Natural killer cell (primary cell): ENCODE results near the gene NLK. TPM values are rescaled to one million over a fixed set of nuclear protein-coding genes. Genes with fewer than 3 reads are reported as not detected.

ENCODE experiments used
- ATAC-seq, 3 donors: fragments of 150-1000 bp in 2 of 3; fragments of 200-7000 bp in 1 of 3; cut with Tn5 transposase; 1 replicate in 1 of 3; 2 replicates in 2 of 3; pipeline ENCODE4 v1.10.0; 2021; ENCODE audit warnings: mild to moderate bottlenecking in 2 of 3, moderate library complexity in 2 of 3
- DNase-seq, 2 donors: peaks; one replicate each; pipeline versions ENCODE4 v3.0.0 to v3.0.0-alpha.2; 2013 to 2021; ENCODE audit warnings: mixed read lengths in 1 of 2
- H3K27ac ChIP-seq: one replicate; pipeline ENCODE4 v1.5.1; 2013; ENCODE audit warnings: mild to moderate bottlenecking, low read length
- H3K27me3 ChIP-seq: one replicate; pipeline ENCODE4 v1.6.1; 2013; ENCODE audit warnings: low read length; ENCODE audit not compliant: control insufficient read depth, insufficient read depth
- H3K36me3 ChIP-seq: one replicate; pipeline ENCODE4 v1.6.1; 2013; ENCODE audit warnings: low read length; ENCODE audit not compliant: control insufficient read depth, insufficient read depth
- H3K4me1 ChIP-seq: one replicate; pipeline ENCODE4 v1.6.1; 2013; ENCODE audit warnings: low read length; ENCODE audit not compliant: control insufficient read depth, insufficient read depth
- H3K4me3 ChIP-seq: one replicate; pipeline ENCODE4 v1.5.1; 2013; ENCODE audit warnings: low read length
- H3K9me3 ChIP-seq: one replicate; pipeline ENCODE4 v1.6.1; 2013; ENCODE audit warnings: low read length; ENCODE audit not compliant: control insufficient read depth, insufficient read depth
- H3K27ac Mint-ChIP-seq, 2 donors: one replicate each; pipeline ENCODE4 v1.8.0; 2022; ENCODE audit warnings: mild to moderate bottlenecking in 2 of 2, mixed read lengths in 2 of 2, moderate library complexity in 1 of 2
- H3K27me3 Mint-ChIP-seq, 2 donors: one replicate each; pipeline ENCODE4 v1.8.0; 2022; ENCODE audit warnings: low read depth in 2 of 2, mixed read lengths in 2 of 2
- H3K36me3 Mint-ChIP-seq: one replicate; pipeline ENCODE4 v1.8.0; 2022; ENCODE audit warnings: mixed read lengths
- H3K4me1 Mint-ChIP-seq, 2 donors: one replicate each; pipeline ENCODE4 v1.8.0; 2022; ENCODE audit warnings: mixed read lengths in 2 of 2
- H3K4me3 Mint-ChIP-seq: one replicate; pipeline ENCODE4 v1.8.0; 2022; ENCODE audit warnings: mild to moderate bottlenecking, moderate library complexity, mixed read lengths
- H3K9me3 Mint-ChIP-seq, 2 donors: one replicate each; pipeline ENCODE4 v1.8.0; 2022; ENCODE audit warnings: mixed read lengths in 2 of 2
- WGBS: methylation state at CpG from one replicate; pipeline ENCODE4 v1.1.7; 2013; ENCODE audit warnings: missing lambda C conversion rate; ENCODE audit not compliant: insufficient coverage; 5-methylcytosine and 5-hydroxymethylcytosine counted together
- intact Hi-C: fragments of 100-400 bp; cut with micrococcal nuclease; formaldehyde crosslinking; loops from one replicate; pipeline ENCODE4 v1.14.2; 2022
- total RNA-seq, 4 donors: library from RNA; stranded (reverse); fragments of 120-200 nt in 1 of 4; gene quantifications; one replicate each; pipeline versions ENCODE4 v1.2.3 to v1.2.4, GENCODE V29; 2013 to 2022
- TF ChIP-seq, protein P1 (sequence below): fragments of 200-600 bp; IDR thresholded peaks from one replicate; pipeline ENCODE4 v1.8.0; 2022; ENCODE audit warnings: antibody characterized with exemption

The NLK gene
- total RNA-seq, 3 donors from 2014 or later (not counting 1 experiment from before 2014, with no cell fraction given): 18.3 to 35.6 (median 20.8) TPM

DNA sequence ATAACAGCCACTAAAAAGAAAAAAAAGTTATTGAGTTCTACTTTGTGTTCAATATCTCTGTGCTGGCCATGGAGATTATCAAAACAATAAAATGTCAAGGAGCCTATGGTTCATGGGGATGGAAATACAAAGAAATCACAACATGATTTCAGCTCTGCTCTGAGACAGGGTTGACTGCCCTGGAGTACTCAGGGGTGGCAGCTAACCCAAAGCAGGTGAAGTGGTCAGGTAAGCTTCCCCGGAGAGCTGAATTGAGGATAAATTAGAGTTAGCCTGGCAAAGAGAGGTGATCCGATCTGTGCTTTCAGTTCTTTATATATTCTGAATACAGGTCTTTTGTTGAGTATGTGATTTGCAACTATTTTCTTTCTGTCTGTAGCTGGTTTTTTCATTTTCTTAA is 157.3 kb downstream of the NLK start:
- ATAC-seq (no peak), DNase-seq (no peak)
- H3K36me3 ChIP-seq: peaks cover 7% of the 10 kb centered on the region
- Mint-ChIP-seq H3K4me3 (no peak overlapping the region), H3K36me3 (no peaks in the 10 kb centered on the region), H3K27ac (no peak overlapping the region), H3K27me3 (peaks cover 0 to 7% of the 10 kb centered on the region in 2 donors), H3K9me3 (no peaks in the 10 kb centered on the region), H3K4me1 (no peaks in the 10 kb centered on the region)
- H3K4me1 ChIP-seq: no peaks in the 10 kb centered on the region
- WGBS: 100% methylated on average over 1 of the region's 2 CpGs
- no peak overlapping the region for H3K4me3 ChIP-seq
- intact Hi-C loops: no loop called here
- no peaks in the 10 kb centered on the region for H3K27me3 ChIP-seq
- no peak overlapping the region for H3K27ac ChIP-seq
- no peaks in the 10 kb centered on the region for H3K9me3 ChIP-seq
- TF ChIP-seq, protein P1, sequence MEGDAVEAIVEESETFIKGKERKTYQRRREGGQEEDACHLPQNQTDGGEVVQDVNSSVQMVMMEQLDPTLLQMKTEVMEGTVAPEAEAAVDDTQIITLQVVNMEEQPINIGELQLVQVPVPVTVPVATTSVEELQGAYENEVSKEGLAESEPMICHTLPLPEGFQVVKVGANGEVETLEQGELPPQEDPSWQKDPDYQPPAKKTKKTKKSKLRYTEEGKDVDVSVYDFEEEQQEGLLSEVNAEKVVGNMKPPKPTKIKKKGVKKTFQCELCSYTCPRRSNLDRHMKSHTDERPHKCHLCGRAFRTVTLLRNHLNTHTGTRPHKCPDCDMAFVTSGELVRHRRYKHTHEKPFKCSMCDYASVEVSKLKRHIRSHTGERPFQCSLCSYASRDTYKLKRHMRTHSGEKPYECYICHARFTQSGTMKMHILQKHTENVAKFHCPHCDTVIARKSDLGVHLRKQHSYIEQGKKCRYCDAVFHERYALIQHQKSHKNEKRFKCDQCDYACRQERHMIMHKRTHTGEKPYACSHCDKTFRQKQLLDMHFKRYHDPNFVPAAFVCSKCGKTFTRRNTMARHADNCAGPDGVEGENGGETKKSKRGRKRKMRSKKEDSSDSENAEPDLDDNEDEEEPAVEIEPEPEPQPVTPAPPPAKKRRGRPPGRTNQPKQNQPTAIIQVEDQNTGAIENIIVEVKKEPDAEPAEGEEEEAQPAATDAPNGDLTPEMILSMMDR: no peak

DNA sequence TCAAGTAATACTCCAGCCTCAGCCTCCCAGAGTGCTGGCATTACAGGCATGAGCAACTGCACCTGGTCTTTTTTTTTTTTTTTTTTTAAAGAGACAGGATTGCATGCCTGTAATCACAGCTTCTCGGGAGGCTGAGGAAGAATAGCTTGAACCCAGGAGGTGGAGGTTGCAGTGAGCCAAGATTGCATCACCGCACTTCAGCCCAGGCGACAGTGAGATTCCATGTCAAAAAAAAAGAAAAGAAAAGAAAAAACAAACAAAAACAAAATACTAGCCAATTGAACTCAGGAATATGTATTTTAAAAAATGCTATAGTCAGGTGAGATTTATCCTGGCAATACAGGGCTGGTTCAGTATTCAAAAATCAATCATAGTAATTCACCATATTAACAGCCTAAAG is 158.8 kb downstream of the NLK start:
- Mint-ChIP-seq H3K4me1 (no peaks in the 10 kb centered on the region), H3K27me3 (peaks cover 0 to 7% of the 10 kb centered on the region in 2 donors), H3K9me3 (no peaks in the 10 kb centered on the region), H3K36me3 (no peaks in the 10 kb centered on the region), H3K4me3 (no peak overlapping the region), H3K27ac (no peak overlapping the region)
- TF ChIP-seq, protein P1: no peak
- Histone ChIP-seq H3K27ac (no peak overlapping the region), H3K36me3 (peaks cover 2% of the 10 kb centered on the region), H3K27me3 (no peaks in the 10 kb centered on the region), H3K4me1 (no peaks in the 10 kb centered on the region), H3K4me3 (no peak overlapping the region), H3K9me3 (no peaks in the 10 kb centered on the region)
- intact Hi-C loops: no loop called here
- ATAC-seq: no peak
- no peak for DNase-seq
- no CpG with 5 or more reads among the region's 3 CpGs for WGBS

DNA sequence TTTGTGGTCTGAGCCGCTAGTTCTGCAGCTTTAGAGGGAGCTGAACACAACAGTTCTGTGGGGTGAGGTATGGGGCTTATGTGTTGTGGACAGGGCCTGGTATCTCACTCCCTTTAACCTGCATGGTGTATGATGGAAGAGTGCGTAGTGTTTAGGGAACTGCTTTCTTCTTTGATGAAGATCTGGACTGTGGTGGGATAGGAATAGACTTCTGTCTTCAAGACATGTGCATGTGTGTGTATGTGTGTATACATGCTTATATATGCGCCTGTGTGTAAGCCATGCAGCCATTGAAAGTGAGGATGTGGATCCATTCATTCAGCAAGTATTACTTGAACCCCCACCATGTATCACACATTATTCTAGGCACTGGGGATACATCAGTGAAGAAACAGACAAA is 161.8 kb downstream of the NLK start:
- Mint-ChIP-seq H3K36me3 (no peaks in the 10 kb centered on the region), H3K27ac (no peak overlapping the region), H3K27me3 (peaks cover 0 to 7% of the 10 kb centered on the region in 2 donors), H3K4me3 (no peak overlapping the region), H3K4me1 (no peaks in the 10 kb centered on the region), H3K9me3 (no peaks in the 10 kb centered on the region)
- 93% methylated on average over 3 of the region's 3 CpGs for WGBS
- TF ChIP-seq, protein P1: no peak
- no peaks in the 10 kb centered on the region for H3K4me1 ChIP-seq
- no peaks in the 10 kb centered on the region for H3K27me3 ChIP-seq
- ATAC-seq: no peak
- no peaks in the 10 kb centered on the region for H3K36me3 ChIP-seq
- no peak overlapping the region for H3K4me3 ChIP-seq
- no peak overlapping the region for H3K27ac ChIP-seq
- no peaks in the 10 kb centered on the region for H3K9me3 ChIP-seq
- DNase-seq: no peak
- intact Hi-C loops: no loop called here

DNA sequence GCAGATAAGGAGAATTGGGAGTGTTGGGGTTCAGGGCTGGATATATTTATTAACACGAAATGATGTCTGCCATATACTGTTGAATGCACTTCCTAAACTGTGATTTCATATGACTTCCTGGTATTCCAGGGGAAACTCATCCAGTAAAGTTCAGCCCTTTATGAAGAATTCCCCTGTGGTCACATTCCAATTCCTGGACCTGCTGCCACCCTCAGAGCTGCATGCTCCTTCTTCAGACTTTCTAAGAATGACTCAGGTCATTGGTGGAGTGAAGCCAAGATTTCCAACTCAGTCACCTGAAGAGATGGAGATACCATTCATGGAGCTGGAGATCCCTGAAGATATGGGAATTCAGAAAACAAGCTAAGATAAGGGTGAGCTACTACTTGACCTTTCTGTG is 162.3 kb downstream of the NLK start:
- TF ChIP-seq, protein P1: no peak
- ATAC-seq (no peak), DNase-seq (no peak)
- Mint-ChIP-seq H3K27me3 (peaks cover 0 to 7% of the 10 kb centered on the region in 2 donors), H3K4me3 (no peak overlapping the region), H3K9me3 (no peaks in the 10 kb centered on the region), H3K27ac (no peak overlapping the region), H3K36me3 (no peaks in the 10 kb centered on the region), H3K4me1 (no peaks in the 10 kb centered on the region)
- no peak overlapping the region for H3K4me3 ChIP-seq
- H3K27me3 ChIP-seq: no peaks in the 10 kb centered on the region
- 94% methylated on average over 1 of the region's 1 CpG for WGBS
- no peaks in the 10 kb centered on the region for H3K9me3 ChIP-seq
- intact Hi-C loops: no loop called here
- no peaks in the 10 kb centered on the region for H3K4me1 ChIP-seq
- no peak overlapping the region for H3K27ac ChIP-seq
- H3K36me3 ChIP-seq: no peaks in the 10 kb centered on the region
